H4 (cell line): Measurements from ENCODE around the gene GPR35. TPM values are rescaled to one million over a fixed set of nuclear protein-coding genes. Genes with fewer than 3 reads are reported as not detected.

ENCODE experiments used
- DNase-seq: peaks from one replicate; pipeline ENCODE4 v3.0.0-alpha.2; 2015; ENCODE audit warnings: low spot score
- total RNA-seq: library from RNA; depleted of rRNA; stranded (reverse); fragments of >200 nt; shearing (Covaris generic); gene quantifications from 2 replicates; pipeline ENCODE4 v1.2.3, GENCODE V29; 2014

Gene GPR35
- total RNA-seq, 1 experiment from 2014 or later: 0.75 TPM

DNA sequence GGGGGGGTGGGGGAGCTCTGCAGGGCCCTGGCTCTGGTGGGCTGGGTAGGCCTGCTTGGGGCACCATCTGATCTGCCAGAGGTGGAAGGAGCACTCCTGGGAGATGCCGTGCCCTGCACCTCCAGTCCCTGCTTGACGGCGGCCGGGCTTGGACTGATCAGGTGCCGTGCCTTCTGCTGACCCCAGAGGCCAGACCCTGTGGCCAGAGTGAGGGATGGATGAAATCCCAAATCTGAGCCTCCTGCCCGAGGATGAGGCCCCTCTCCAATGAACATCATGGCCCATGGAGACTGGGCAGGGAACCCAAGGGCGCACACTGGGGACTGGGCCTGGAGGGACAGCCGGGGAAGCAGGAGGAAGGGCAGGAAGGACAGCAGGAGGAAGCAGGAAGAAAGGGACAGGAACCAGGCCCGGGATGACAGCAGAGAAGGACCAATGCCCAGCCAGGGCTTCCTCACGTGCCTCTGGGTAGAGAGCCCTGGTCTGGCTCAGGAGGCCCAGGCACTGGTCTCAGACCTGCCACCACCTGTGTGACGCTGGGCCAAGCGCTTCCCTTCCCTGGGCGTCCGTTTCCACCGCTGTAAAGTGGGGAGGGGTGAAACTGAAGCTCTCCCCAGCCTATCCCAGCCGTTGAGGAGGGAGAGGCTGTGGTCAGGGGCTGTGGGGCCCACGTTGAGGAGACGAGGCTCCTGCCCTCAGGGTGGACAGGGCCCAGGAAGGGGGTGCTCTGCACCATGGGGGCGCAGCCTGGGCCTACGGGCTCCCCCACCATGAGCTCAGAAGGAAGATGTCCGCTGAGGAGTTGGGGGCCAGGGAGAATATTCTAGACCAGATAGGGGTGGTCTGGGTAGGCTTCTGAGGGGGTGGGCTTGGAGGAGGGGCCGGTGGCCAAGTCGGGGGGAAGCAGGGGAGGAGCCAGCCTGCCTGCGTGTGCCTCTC lies 1.0 kb upstream of the GPR35 start:
- no peak for DNase-seq

DNA sequence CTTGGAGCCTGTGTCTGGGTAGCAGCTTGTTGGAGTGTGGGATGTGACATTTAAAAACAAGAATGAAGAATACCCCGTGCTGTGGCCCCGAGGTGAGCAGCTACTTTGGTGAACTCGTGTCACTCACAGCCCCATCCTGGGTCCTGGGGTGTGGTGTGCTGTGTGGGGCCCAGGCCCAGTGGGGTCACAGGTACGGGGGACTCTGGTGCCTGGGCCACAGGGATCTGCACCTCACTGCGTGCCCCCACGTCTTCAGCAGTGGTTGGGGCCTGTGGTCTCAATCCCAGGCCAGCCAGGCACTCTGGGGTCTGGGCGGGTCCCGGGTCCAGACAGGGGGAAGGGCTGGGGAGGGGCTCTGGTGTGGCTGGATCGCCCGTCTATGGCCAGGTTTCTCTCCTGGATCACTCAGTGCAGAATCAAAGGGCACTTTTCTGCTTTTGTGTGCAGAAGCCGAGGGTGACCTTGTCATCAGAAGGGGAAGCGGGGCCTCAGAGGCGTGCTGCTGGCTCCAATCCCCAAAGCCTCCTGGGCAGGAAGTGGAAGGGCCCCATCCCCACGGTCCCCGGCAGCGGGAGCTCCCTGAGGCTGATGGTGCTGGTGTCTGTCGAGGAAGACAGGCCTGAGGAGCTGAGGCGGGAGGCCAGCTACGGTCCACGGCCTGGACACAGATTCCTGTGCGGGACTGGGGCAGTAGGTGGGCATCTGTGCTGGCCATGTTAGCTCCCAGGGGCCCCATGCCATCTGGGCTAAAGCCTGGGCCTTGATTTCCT lies 1.4 kb downstream of the GPR35 start:
- no peak for DNase-seq

DNA sequence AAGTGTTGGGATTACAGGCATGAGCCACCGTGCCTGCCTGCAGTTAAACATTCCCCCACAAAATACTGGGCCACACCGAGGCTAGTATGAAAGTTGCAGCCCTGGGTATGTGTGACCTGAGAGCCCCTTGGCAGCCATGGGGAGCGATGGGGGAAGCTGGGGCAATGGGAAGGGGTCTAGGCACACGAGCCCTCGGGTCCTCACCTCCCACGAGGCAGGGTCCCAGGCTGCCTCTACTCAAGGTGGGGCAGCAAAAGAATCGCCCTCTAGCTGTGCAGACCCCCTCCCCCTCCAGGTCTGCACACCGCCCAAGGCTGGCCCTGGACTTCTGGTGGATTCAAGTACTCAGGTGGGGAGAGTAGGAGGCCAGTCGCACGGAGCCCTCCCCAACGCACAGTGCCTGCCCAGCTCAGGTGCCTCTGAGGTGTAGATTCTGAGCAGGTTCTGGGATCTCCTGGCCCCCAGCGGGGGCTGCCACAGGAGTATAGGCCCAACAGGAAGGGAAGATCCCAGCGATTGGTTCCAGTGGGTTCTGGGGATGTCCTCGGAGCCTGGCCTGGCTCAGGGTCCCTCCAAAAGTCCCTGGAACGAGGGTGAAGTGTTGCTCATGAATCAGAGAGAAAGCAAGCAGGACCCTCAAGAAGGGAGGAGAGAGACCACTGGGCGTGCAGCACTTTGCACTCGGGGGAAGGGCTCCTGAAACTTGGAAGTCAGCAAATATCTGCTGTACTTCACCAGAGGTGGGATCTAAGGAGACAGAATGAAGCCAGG lies 2.6 kb downstream of the GPR35 start:
- DNase-seq: no peak

DNA sequence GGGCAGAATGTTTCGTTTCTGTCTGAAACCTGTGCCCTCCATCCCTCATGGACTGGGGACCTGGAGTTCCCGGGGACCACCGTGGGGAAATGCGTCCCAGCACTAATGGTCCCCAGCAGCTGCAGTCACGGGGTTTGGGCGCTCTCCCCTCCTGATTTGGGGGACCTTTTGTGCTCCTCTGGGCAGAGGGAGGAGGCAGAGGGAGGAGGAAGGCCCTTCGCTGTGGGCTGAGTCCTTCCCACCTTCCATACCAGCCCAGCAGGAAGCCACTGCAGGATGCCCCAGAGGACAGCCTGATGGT lies 3.2 kb downstream of the GPR35 start:
- no peak for DNase-seq

DNA sequence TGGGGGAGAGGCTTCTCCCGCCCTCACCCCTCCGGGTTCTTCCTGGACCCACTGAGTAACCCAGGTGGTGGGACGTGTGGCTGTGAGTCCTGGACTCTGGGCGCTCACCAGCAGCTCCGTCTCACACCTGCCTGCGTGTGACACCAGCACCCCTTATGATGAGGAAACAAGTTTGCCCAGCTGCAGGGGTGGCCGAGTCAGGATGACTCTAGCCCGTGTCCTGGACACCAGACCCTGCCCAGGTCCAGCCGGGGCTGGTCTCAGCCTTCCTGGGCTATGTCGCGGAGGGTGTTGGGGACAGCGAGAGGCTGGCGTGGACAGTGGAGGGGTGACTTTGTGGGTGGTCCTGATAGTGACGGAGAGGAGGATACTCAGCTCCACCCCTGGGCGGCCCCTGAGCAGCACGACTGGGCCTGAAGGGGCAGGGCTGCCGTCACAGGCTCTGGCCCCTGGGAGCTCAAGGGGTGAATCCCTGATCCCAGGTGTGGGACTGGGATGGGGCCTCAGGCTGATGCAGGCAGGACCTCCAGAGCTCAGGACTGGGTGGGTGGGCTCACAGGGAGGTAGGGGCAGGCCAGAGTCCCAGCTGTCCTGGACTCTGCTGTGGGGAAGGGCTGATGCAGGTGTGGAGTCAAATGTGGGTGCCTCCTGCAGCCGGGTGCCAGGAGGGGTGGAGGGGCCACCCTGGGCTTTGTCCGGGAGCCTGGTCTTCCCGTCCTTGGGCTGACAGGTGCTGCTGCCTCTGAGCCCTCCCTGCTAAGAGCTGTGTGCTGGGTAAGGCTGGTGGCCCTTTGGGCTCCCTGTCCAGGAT lies 3.7 kb downstream of the GPR35 start:
- DNase-seq: no peak

DNA sequence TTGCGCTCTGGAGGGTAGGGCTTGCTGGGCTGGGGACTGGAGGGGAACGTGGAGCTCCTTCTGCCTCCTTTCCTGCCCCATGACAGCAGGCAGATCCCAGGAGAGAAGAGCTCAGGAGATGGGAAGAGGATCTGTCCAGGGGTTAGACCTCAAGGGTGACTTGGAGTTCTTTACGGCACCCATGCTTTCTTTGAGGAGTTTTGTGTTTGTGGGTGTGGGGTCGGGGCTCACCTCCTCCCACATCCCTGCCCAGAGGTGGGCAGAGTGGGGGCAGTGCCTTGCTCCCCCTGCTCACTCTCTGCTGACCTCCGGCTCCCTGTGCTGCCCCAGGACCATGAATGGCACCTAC lies 4.3 kb downstream of the GPR35 start:
- no peak for DNase-seq

DNA sequence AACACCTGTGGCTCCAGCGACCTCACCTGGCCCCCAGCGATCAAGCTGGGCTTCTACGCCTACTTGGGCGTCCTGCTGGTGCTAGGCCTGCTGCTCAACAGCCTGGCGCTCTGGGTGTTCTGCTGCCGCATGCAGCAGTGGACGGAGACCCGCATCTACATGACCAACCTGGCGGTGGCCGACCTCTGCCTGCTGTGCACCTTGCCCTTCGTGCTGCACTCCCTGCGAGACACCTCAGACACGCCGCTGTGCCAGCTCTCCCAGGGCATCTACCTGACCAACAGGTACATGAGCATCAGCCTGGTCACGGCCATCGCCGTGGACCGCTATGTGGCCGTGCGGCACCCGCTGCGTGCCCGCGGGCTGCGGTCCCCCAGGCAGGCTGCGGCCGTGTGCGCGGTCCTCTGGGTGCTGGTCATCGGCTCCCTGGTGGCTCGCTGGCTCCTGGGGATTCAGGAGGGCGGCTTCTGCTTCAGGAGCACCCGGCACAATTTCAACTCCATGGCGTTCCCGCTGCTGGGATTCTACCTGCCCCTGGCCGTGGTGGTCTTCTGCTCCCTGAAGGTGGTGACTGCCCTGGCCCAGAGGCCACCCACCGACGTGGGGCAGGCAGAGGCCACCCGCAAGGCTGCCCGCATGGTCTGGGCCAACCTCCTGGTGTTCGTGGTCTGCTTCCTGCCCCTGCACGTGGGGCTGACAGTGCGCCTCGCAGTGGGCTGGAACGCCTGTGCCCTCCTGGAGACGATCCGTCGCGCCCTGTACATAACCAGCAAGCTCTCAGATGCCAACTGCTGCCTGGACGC lies 4.9 kb downstream of the GPR35 start:
- DNase-seq: no peak

DNA sequence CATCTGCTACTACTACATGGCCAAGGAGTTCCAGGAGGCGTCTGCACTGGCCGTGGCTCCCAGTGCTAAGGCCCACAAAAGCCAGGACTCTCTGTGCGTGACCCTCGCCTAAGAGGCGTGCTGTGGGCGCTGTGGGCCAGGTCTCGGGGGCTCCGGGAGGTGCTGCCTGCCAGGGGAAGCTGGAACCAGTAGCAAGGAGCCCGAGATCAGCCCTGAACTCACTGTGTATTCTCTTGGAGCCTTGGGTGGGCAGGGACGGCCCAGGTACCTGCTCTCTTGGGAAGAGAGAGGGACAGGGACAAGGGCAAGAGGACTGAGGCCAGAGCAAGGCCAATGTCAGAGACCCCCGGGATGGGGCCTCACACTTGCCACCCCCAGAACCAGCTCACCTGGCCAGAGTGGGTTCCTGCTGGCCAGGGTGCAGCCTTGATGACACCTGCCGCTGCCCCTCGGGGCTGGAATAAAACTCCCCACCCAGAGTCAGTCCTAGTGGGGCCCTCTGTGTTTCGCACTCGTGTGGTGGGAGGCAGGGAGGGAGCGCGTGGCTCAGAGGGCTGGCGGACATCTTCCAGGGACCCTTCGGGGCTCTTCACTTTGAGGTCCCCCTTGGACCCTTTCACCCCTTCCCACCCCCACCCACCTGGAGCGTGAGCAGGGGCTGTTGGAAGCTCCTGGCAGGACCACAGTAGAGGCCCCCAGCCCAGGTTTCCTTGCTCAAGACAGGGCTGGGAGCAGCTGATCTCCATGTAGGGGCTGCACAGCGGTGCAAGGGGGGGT lies 5.7 kb downstream of the GPR35 start:
- no peak for DNase-seq

DNA sequence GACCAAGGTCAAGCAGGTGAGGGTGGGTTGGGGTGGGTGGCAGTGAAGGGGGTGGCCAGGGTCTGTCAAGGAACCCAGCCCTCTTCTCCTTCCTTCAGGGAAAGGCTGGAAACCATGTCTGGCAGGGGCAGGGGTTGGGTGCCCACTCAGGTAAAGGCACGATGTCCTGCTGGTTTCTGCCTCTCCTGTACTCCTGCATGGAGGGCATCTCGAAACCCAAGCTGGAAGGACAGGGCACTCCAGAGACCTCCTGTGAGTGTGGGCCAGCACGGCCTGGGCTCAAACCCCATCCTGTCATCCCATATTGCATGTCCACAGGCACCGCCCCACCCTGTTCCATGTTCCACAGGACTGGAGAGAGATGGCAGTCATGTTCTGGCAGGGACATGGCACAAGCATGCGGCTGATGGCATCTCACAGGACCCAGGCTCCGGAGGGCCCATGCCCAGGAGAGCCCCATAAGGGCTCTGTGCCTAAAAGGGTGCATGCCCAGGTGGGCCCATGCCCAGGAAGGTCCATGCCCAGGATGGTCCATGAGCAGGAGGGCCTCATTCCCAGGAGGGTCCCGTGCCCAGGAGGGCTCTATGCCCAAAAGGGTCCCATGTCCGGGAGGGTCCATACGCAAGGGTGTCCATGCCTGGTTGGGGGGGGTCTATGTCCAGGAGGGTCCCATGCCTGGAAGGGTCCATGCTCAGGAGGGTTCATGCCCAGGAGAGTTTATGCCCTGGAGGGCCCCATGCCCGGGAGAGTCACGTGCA lies 6.4 kb downstream of the GPR35 start:
- no peak for DNase-seq

DNA sequence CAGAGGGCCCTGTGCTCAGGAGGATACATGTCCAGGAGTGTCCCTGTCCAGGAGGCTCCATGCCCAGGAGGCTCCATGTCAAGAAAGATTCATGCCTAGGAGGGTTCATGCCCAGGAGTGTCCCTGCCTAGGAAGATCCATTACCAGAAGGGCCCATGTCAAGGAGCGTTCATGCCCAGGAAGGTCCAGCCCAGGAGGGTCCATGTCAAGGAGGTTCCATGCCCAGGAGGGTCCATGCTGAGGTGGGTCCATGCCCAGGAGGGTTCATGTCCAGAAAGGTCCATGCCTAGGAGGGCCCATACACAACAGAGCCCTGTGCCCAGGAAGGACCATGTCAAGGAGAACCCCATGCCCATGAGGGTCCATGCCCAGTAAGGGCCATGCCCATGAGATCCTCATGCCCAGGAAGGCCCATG lies 7.0 kb downstream of the GPR35 start:
- no peak for DNase-seq

DNA sequence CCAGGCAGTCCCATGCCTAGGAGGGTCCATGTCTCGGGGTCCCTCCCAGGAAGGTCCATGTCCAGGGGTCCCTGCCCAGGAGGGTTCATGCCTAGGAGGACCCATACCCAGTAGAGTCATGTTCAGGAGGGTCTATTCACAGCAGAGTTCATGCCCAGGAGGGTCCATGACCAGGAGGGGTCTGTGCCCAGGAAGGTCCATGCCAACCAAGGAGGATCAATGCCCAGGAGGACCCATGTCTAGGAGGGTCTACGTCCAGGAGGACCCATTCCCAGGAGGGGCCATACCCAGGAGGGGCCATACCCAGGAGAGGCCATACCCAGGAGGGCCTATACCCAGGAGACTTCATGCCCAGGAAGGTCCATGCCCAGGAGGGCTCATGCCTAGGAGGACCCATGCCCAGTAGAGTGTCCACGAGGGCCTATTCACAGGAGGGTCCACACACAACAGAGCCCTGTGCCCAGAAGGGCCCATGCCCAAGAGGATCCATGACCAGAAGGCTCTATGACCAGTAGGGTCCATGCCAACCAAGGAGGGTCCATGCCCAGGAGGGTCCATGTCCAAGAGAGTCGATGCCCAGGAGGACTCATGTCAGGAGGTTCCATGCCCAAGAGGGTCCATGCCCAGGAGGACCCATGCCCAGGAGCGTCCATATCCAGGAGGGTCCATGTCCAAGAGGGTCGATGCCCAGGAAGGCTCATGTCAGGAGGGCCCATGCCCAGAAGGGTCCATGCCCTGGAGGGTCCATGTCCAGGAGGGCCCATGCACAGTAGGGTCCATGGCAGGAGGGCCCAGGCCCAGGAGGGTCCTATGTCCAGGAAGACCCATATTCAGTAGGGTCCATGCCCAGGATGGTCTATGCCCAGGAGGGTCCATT lies 10.1 kb downstream of the GPR35 start:
- no peak for DNase-seq

DNA sequence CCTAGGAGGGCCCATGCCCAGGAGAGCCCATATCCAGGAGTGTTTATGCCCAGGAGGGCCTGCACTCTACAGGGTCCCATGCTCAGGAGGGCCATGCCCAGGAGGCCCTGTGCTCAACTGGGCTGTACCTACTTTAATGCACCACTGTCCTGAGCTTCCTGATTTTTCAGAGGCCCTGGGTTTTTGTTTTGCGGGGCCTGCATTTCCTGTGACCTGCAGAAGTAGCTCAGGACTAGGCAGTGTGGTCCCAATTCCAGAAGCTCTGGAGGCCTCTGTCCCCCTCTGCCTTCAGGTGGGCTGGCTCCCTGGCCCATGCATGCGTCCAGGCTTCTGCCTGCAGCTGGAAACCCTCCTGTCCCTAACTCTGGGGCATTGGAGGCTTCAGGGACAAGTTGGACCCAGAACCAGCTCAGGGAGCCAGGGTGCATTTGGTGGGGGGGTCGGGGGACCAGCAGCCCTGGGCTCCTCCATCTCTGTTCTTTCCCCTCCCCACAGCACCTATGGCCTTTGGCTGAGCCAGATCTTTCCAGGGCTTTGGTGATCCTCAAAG lies 10.8 kb downstream of the GPR35 start:
- no peak for DNase-seq

DNA sequence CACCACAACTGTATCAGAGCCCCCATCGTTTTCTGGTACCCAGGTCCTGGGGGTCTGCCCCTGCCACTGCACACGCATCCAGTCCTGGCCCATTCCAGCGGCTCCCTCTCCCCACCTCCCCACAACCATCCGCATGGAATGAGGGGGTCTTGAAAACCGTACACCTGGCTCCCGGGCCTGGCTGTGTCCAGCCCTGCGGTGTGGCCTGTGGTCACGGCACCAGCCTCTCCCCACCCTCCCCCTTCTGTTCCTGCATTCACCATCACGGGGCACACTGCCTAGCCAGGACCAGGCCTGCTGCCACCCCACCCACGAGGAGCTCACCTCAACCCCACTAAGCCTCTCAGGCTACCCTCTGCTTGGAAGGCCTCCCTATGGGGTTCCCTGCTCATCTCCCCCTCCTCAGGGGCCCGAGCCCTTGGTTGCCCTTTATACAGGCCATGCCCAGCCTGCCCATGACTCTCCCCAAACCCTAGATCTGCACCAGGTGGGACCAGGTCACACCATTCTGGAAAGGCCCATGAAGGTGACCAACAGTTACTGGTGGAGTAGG lies 11.4 kb downstream of the GPR35 start:
- DNase-seq: no peak

DNA sequence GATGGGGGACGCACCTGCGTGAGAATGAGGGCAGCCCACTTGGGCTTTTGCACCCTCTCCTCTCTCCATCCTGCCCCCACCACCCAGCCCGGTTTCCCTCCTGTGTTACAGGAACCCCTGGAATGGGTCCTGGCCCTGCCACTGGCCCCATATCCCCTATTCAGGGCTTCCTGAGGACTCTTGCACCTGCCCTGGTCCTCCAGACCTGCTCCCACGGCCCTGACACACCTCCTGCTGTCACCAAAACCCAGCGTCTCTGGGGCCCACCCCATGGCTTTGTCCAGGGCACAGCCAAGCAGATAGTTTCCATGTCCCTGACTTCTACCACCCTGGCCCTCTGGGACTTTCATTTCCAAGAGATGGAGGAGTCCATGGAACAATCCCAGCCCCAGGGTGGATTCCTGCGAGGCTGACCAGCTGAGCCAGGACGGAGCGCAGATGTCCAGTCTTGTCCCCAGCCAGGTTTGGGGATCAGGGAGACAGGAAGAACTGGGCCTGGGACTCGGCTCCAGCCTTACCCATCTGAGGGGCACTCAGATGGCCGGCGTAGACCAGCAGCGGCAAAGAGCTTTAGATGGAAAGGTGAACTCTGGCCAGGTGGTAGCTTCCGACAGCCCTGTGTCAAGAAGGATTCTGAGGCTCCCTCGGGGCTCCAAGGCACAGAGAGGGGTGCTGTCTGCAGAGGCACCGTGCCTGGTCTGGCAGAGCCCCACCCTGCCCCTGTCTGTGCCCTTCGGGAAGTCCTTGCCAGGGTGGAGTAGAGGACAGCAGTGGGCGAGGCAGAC lies 12.0 kb downstream of the GPR35 start:
- DNase-seq: no peak

DNA sequence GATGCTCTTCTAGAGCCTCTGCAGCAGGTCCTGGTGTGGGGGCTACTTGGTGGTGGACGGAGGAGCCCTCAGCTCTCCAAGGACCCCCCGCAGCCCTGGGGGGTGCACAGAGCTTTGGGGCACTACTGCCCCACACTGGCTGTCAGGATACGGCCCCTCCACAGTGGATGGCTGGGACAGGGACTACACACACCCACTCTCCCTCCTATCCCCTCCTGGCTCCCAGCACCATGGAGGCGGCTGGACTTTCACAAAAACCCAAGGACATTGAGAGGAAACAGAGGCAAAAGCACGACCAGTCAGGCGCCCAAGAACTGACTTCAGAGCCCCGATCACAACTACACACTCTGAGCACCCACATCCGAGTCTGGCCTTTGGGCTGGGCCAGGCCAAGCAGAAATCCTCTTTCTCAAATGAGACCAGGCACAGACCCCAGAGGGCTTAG lies 12.6 kb downstream of the GPR35 start:
- no peak for DNase-seq

DNA sequence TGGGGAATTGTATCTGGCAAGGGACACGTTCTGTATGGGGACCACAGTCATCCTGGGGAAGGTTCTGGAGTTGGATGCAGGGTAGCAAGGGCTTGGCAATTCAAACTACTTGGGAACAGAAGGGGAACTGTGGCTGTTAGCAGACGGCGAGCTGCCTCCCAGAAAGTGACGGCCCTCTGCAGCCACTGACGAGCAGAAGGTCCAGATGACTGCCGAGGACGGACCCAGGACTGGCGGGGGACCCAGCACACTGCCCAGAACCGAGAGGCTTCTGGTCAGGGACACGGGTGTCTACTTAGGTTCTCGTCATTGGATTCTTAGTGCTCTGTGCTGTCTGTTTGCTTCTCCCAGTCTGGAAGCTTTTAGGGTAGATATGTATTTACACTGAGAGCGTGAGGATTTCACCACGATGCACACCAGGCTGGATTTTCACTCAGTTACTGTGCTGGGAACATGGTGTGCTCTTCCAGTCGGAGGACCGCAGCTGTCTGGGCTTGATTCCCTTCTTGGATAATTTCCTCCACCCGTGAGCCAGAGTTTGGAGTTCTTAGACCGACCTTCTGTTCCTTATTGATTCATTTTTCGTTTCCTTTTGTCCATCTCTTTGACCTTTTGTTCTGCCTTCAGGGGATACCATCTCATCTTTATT lies 13.4 kb downstream of the GPR35 start:
- DNase-seq: no peak
